Gastrocnemius medialis (tissue), 4 donors: ENCODE results near the gene NUP188.

Experiments used
- POLR2A ChIP-seq, 2 donors: fragments of 450-650 bp; IDR thresholded peaks; one replicate each; pipeline ENCODE4 v1.6.1; 2017; ENCODE audit warnings: antibody characterized with exemption in 2 of 2, mild to moderate bottlenecking in 2 of 2, moderate library complexity in 2 of 2
- TF ChIP-seq, protein P1 (sequence below), 5 experiments: fragments of 450-650 bp in 3 of 5; fragments of 200-600 bp in 2 of 5; sonication (generic) in 2 of 5; IDR thresholded peaks in 4 of 5; conservative IDR thresholded peaks in 1 of 5; 1 replicate in 4 of 5; 2 replicates in 1 of 5; pipeline ENCODE4 v1.5.1; 2016 to 2019; ENCODE audit warnings: antibody characterized with exemption in 5 of 5, mild to moderate bottlenecking in 3 of 5, moderate library complexity in 3 of 5

DNA sequence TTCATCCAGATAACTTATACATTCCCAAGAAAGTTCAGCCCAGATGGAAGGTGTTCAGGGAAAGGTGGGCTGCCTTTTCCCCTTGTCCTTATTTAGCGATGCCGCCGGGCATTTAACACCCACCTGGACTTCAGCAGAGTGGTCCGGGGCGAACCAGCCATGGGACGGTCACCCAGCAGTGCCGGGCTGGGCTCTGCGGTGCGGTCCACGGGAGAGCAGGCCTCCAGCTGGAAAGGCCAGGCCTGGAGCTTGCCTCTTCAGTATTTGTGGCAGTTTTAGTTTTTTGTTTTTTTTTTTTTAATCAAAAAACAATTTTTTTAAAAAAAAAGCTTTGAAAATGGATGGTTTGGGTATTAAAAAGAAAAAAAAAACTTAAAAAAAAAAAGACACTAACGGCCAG is 30.8 kb upstream of the NUP188 start:
- TF ChIP-seq, protein P1, sequence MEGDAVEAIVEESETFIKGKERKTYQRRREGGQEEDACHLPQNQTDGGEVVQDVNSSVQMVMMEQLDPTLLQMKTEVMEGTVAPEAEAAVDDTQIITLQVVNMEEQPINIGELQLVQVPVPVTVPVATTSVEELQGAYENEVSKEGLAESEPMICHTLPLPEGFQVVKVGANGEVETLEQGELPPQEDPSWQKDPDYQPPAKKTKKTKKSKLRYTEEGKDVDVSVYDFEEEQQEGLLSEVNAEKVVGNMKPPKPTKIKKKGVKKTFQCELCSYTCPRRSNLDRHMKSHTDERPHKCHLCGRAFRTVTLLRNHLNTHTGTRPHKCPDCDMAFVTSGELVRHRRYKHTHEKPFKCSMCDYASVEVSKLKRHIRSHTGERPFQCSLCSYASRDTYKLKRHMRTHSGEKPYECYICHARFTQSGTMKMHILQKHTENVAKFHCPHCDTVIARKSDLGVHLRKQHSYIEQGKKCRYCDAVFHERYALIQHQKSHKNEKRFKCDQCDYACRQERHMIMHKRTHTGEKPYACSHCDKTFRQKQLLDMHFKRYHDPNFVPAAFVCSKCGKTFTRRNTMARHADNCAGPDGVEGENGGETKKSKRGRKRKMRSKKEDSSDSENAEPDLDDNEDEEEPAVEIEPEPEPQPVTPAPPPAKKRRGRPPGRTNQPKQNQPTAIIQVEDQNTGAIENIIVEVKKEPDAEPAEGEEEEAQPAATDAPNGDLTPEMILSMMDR (IDR thresholded peaks at IDR 0.05 in 4 of 5, conservative IDR thresholded peaks at IDR 0.05 in 1 of 5) = no peak
- TF ChIP-seq POLR2A (IDR thresholded peaks at IDR 0.05) = no peak
